Lower lobe of right lung (tissue), 2 donors: ENCODE results near the gene PTPRN2. TPM values are rescaled to one million over a fixed set of nuclear protein-coding genes. Genes with fewer than 3 reads are reported as not detected.

ENCODE experiments used
- ATAC-seq, 2 donors: fragments of 200-7000 bp; cut with Tn5 transposase; one replicate each; pipeline ENCODE4 v1.9.1; 2020 to 2022; ENCODE audit warnings: mild to moderate bottlenecking in 2 of 2, moderate library complexity in 2 of 2
- DNase-seq: peaks from one replicate; pipeline ENCODE4 v3.0.0-alpha.2; 2020
- H3K27ac ChIP-seq: fragments of 200-600 bp; one replicate; pipeline ENCODE4 v1.8.0; 2022
- H3K27me3 ChIP-seq: fragments of 200-600 bp; one replicate; pipeline ENCODE4 v1.8.0; 2022; ENCODE audit warnings: low read depth
- H3K36me3 ChIP-seq: fragments of 200-600 bp; one replicate; pipeline ENCODE4 v1.8.0; 2022; ENCODE audit warnings: mild to moderate bottlenecking
- H3K4me1 ChIP-seq: fragments of 200-600 bp; one replicate; pipeline ENCODE4 v1.8.0; 2022
- H3K4me3 ChIP-seq: fragments of 200-600 bp; one replicate; pipeline ENCODE4 v1.8.0; 2022; ENCODE audit warnings: mild to moderate bottlenecking
- H3K9me3 ChIP-seq: fragments of 200-600 bp; one replicate; pipeline ENCODE4 v1.8.0; 2022
- intact Hi-C: fragments of 100-400 bp; cut with DNase I; formaldehyde crosslinking; loops from one replicate; pipeline ENCODE4 v1.11.0; 2022
- total RNA-seq: library from RNA; stranded (reverse); fragmentation: NEBNext Ultra II Directional; extraction: Animal tissue kit (Norgen Biotek cat#: 25700); gene quantifications from one replicate; pipeline ENCODE4 v1.2.1, GENCODE V29; 2021
- TF ChIP-seq, protein P1 (sequence below): fragments of 200-600 bp; IDR thresholded peaks from one replicate; pipeline ENCODE4 v1.8.0; 2022; ENCODE audit warnings: antibody characterized with exemption, mild to moderate bottlenecking
- donor health status: DM: no; HTN: yes; CAD: no; lungs with severe emphysema.

PTPRN2 gene
- total RNA-seq, 1 donor from 2014 or later, result 6.8 TPM

DNA sequence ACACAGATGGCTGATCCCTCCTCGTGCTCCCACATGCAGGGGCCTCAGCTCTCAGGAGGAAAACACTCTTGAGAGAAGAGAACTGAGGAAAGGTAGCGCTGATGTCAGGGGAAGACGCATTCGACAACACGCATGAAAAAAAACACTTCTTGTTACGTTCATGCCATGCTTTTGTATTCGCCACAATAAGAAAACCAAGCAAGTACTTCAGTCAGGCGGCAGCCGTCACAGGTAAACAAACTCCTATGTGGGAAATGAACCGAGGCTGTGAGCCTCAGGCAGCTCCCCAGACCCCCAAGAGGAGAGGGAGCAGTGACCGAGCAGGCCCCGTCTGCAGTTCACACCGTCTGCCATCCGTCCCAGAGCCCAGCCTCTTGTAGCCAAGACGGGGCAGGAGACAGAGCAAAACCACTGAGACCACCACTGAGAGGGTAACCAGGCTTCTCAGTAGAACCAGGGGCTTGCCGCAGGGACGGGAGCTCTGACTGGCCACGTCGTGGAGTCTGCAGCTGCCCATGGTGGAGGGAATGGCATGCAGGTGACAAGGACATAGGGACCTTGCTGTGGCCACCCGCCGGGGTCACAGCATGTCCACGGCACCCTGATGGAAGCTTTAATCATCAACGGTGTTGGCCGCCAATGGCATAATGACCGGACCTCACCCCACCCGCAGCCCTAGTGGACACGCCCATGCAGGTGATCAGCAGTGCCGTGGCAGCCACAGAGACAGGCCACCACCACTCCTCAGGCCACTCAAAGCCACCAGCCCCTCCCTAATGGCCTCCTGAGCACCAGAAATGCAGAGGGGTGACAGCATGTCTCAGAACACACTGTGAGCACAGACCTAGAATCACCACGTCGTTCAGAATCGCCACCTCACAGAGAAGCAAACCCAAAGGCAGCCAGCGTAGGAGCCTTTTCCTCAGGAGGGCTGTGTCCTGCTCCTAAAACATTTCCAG, 304.3 kb downstream of the PTPRN2 start:
- H3K9me3 ChIP-seq, result peaks cover 20% of the 10 kb centered on the region
- DNase-seq (no peak), ATAC-seq (no peak)
- H3K27me3 ChIP-seq, result no peaks in the 10 kb centered on the region
- no peak overlapping the region for H3K27ac ChIP-seq
- no peaks in the 10 kb centered on the region for H3K4me1 ChIP-seq
- no peak overlapping the region for H3K4me3 ChIP-seq
- H3K36me3 ChIP-seq, result no peaks in the 10 kb centered on the region
- TF ChIP-seq, protein P1, sequence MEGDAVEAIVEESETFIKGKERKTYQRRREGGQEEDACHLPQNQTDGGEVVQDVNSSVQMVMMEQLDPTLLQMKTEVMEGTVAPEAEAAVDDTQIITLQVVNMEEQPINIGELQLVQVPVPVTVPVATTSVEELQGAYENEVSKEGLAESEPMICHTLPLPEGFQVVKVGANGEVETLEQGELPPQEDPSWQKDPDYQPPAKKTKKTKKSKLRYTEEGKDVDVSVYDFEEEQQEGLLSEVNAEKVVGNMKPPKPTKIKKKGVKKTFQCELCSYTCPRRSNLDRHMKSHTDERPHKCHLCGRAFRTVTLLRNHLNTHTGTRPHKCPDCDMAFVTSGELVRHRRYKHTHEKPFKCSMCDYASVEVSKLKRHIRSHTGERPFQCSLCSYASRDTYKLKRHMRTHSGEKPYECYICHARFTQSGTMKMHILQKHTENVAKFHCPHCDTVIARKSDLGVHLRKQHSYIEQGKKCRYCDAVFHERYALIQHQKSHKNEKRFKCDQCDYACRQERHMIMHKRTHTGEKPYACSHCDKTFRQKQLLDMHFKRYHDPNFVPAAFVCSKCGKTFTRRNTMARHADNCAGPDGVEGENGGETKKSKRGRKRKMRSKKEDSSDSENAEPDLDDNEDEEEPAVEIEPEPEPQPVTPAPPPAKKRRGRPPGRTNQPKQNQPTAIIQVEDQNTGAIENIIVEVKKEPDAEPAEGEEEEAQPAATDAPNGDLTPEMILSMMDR, result no peak
- intact Hi-C loops, result no loop called here

GRCh38 chr7:158282461-158283001, 305.1 kb downstream of the PTPRN2 start:
- intact Hi-C loops, result no loop called here
- no peak for DNase-seq

GRCh38 chr7:158281441-158281840, 306.2 kb downstream of the PTPRN2 start:
- H3K4me1 ChIP-seq, result no peaks in the 10 kb centered on the region
- H3K9me3 ChIP-seq, result peaks cover 6% of the 10 kb centered on the region
- no peak overlapping the region for H3K4me3 ChIP-seq
- ATAC-seq (no peak), DNase-seq (no peak)
- H3K27me3 ChIP-seq, result no peaks in the 10 kb centered on the region
- TF ChIP-seq, protein P1, result no peak
- no peaks in the 10 kb centered on the region for H3K36me3 ChIP-seq
- intact Hi-C loops, result no loop called here
- H3K27ac ChIP-seq, result no peak overlapping the region

More at GRCh38 chr7:158282461-158283001, 305.1 kb downstream of the PTPRN2 start:
- Histone ChIP-seq H3K4me3 (no peak overlapping the region), H3K9me3 (peaks cover 17% of the 10 kb centered on the region), H3K27me3 (no peaks in the 10 kb centered on the region), H3K4me1 (no peaks in the 10 kb centered on the region), H3K27ac (no peak overlapping the region), H3K36me3 (no peaks in the 10 kb centered on the region)
- TF ChIP-seq, protein P1, result no peak
- no peak for ATAC-seq

GRCh38 chr7:158280448-158281144, 307.0 kb downstream of the PTPRN2 start:
- no peak for ATAC-seq
- Histone ChIP-seq H3K36me3 (no peaks in the 10 kb centered on the region), H3K4me1 (no peaks in the 10 kb centered on the region), H3K27me3 (no peaks in the 10 kb centered on the region), H3K4me3 (no peak overlapping the region), H3K27ac (no peak overlapping the region), H3K9me3 (no peaks in the 10 kb centered on the region)
- TF ChIP-seq, protein P1, result no peak
- intact Hi-C loops, result no loop called here
- DNase-seq, result no peak

GRCh38 chr7:158279539-158280447, 307.8 kb downstream of the PTPRN2 start:
- Histone ChIP-seq H3K4me1 (no peaks in the 10 kb centered on the region), H3K4me3 (no peak overlapping the region), H3K36me3 (no peaks in the 10 kb centered on the region), H3K27me3 (no peaks in the 10 kb centered on the region), H3K27ac (no peak overlapping the region), H3K9me3 (no peaks in the 10 kb centered on the region)
- no peak for DNase-seq
- ATAC-seq, result no peak
- intact Hi-C loops, result no loop called here
- TF ChIP-seq, protein P1, result no peak
